Peyer's patch (tissue), 4 donors: Measurements from ENCODE around the gene PLXNA1.

Source experiments
- POLR2A ChIP-seq, 2 donors: fragments of 450-650 bp; IDR thresholded peaks; one replicate each; pipeline ENCODE4 v1.5.1; 2017; ENCODE audit warnings: antibody characterized with exemption in 2 of 2, mild to moderate bottlenecking in 2 of 2, moderate library complexity in 2 of 2
- TF ChIP-seq, protein P1 (sequence below), 6 experiments: fragments of 450-650 bp in 4 of 6; fragments of 200-600 bp in 2 of 6; sonication (generic) in 1 of 6; IDR thresholded peaks; one replicate each; pipeline ENCODE4 v1.5.1; 2017 to 2019; ENCODE audit warnings: antibody characterized with exemption in 6 of 6, mild to moderate bottlenecking in 3 of 6, moderate library complexity in 1 of 6

DNA sequence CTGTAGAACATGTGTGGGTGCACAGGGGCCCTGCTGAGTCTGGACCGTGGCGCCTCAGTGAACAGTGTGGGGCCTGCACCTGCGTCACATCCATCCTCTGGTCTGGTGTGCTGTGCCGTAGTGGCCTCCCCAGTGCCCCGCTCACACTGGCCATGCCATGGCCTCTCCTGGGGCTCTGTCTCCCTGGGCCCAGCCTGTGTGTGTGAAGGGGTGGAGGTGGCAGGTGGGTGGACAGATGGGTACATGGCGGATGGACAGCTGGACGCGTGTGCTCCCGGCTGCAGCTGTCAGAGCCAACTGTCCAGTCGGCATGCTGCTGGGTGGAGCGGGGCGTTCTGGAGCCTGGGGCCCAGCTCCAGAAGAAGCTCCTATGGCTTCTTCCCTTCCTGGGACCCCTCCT, 17.8 kb downstream of the PLXNA1 start:
- TF ChIP-seq, protein P1, sequence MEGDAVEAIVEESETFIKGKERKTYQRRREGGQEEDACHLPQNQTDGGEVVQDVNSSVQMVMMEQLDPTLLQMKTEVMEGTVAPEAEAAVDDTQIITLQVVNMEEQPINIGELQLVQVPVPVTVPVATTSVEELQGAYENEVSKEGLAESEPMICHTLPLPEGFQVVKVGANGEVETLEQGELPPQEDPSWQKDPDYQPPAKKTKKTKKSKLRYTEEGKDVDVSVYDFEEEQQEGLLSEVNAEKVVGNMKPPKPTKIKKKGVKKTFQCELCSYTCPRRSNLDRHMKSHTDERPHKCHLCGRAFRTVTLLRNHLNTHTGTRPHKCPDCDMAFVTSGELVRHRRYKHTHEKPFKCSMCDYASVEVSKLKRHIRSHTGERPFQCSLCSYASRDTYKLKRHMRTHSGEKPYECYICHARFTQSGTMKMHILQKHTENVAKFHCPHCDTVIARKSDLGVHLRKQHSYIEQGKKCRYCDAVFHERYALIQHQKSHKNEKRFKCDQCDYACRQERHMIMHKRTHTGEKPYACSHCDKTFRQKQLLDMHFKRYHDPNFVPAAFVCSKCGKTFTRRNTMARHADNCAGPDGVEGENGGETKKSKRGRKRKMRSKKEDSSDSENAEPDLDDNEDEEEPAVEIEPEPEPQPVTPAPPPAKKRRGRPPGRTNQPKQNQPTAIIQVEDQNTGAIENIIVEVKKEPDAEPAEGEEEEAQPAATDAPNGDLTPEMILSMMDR (IDR thresholded peaks at IDR 0.05) = no peak
- no peak for TF ChIP-seq POLR2A (IDR thresholded peaks at IDR 0.05)
